ENCODE results near the gene TMEM132E.

DNA sequence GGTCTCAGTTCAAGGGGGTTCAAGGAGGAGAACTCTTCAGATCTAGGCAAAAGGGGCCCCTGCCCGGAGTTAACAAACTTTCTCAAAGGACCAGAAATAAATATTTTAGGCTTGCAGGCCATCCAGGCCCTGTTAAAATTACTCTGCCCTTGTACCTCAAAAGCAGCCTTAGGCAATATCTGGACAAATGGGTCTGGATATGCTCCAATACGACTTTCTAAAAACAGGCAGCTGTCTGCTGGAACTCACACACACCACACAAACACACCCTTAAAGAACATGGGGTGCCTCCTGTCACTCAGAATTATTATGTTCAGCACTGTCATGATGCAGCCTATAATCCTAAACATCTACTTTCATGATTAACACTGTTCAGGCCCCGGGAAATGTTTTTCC, 75.5 kb downstream of the TMEM132E start:
- TF ChIP-seq, protein P1, sequence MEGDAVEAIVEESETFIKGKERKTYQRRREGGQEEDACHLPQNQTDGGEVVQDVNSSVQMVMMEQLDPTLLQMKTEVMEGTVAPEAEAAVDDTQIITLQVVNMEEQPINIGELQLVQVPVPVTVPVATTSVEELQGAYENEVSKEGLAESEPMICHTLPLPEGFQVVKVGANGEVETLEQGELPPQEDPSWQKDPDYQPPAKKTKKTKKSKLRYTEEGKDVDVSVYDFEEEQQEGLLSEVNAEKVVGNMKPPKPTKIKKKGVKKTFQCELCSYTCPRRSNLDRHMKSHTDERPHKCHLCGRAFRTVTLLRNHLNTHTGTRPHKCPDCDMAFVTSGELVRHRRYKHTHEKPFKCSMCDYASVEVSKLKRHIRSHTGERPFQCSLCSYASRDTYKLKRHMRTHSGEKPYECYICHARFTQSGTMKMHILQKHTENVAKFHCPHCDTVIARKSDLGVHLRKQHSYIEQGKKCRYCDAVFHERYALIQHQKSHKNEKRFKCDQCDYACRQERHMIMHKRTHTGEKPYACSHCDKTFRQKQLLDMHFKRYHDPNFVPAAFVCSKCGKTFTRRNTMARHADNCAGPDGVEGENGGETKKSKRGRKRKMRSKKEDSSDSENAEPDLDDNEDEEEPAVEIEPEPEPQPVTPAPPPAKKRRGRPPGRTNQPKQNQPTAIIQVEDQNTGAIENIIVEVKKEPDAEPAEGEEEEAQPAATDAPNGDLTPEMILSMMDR (IDR thresholded peaks at IDR 0.05; ENCODE audit: insufficient read depth, low read length, poor library complexity, severe bottlenecking) = no peak
- no peak for TF ChIP-seq EZH2phosphoT487 (conservative IDR thresholded peaks at IDR 0.05; ENCODE audit: low read length)
